ENCODE data around the gene IFFO2. TPM values are rescaled to one million over a fixed set of nuclear protein-coding genes. Genes with fewer than 3 reads are reported as not detected.

Gene IFFO2
- total and polyA plus RNA-seq, 2 of the 8 experiments (the other 6 are each of a cell fraction or from before 2014, with no cell fraction given) = 6.6 to 10.4 TPM

DNA sequence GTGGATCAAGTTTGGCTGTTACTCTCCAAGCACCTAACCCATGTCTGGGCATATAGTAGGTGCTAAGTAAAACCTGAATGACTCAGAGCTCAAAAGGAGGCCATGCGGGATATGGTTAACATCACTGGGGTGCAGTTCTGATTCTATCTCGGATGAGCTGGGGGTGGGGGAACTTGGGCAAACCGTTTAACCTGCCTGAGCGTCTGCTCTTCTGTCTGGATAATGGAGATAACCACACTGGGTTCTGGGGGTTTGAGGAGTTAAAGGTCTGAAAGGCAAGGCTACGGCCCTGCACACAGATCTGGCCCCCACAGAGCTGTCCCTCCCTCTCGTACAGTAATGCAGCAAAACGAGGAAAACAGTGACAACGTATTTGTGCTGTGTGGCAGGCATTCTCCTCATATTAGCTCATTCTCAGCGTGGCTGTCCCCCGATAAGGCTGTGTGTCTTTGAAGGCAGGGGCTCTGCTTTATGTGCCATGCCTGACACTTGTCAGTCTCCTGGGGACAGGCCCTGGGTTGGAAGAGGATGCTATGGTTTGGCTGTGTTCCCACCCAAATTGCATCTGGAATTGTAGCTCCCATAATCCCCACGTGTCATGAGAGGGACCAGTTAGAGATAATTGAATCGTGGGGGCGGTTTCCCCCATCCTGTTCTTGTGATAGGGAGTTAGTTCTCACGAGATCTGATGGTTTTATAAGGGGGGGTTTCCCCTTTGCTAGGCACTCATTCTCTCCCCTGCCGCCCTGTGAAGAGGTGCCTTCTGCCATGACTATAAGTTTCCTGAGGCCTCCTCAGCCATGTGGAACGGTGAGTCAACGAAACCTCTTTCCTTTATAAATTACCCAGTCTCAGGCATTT, 47.3 kb downstream of the IFFO2 start:
- Histone ChIP-seq H3K56ac (replicated peaks; ENCODE audit: insufficient read length, low read depth, low read length) (no peak overlapping the region), H3K79me2 (ENCODE audit: control insufficient read depth in 1 of 2, insufficient read depth in 2 of 2, low read length in 2 of 2) (no peaks in the 10 kb centered on the region), H4K8ac (ENCODE audit: extremely low read depth, insufficient read depth, low read length) (no peak overlapping the region), H3K9ac (replicated peaks in 1 of 4; ENCODE audit: extremely low read depth in 1 of 4, low read depth in 3 of 4, low read length in 3 of 4) (no peak overlapping the region), H2AFZ (ENCODE audit: low read length) (no peak overlapping the region), H2BK120ac (replicated peaks; ENCODE audit: low read depth, low read length) (no peak overlapping the region), H3K27me3 (replicated peaks in 1 of 4; ENCODE audit: control insufficient read depth in 3 of 4, extremely low read depth in 1 of 4, insufficient read depth in 3 of 4, low read length in 3 of 4) (no peaks in the 10 kb centered on the region), H3K36me3 (ENCODE audit: control insufficient read depth in 2 of 4, insufficient read depth in 4 of 4, low read length in 3 of 4) (no peaks in the 10 kb centered on the region), H3K4me3 (ENCODE audit: extremely low read depth in 1 of 4, insufficient read depth in 2 of 4, low read depth in 3 of 4, low read length in 4 of 4) (no peak overlapping the region), H3K18ac (ENCODE audit: extremely low read depth, low read length) (no peak overlapping the region), H3K14ac (ENCODE audit: insufficient read length) (no peak overlapping the region), H4K20me1 (replicated peaks in 1 of 2; ENCODE audit: control insufficient read depth in 1 of 2, insufficient read depth in 2 of 2, low read length in 2 of 2) (no peaks in the 10 kb centered on the region), H3K27ac (ENCODE audit: low read depth, low read length) (no peak overlapping the region), H2BK12ac (ENCODE audit: low read depth, low read length) (no peak overlapping the region), H2BK20ac (ENCODE audit: low read length) (no peak overlapping the region), H3K23ac (ENCODE audit: insufficient read length) (no peak overlapping the region), H4K91ac (replicated peaks; ENCODE audit: insufficient read length, low read length) (no peak overlapping the region), H2BK15ac (ENCODE audit: low read length) (no peak overlapping the region), H3K23me2 (ENCODE audit: low read depth, low read length) (no peaks in the 10 kb centered on the region), H2BK5ac (ENCODE audit: low read depth, low read length) (no peak overlapping the region), H3K4ac (replicated peaks; ENCODE audit: insufficient read length, low read depth, low read length) (no peak overlapping the region), H3K4me2 (ENCODE audit: insufficient read depth in 1 of 2, low read depth in 2 of 2, low read length in 2 of 2) (no peak overlapping the region), H3K4me1 (replicated peaks in 1 of 4; ENCODE audit: control insufficient read depth in 3 of 4, insufficient read depth in 4 of 4, low read length in 3 of 4) (peaks cover 0 to 4% (median 1%) of the 10 kb centered on the region in 4 experiments; a peak in 2 of 7 replicates), H4K5ac (ENCODE audit: insufficient read length, low read depth, low read length) (no peak overlapping the region), H3K79me1 (ENCODE audit: low read depth, low read length) (no peaks in the 10 kb centered on the region), H3K9me3 (ENCODE audit: insufficient read depth in 2 of 2, low read depth in 1 of 2, low read length in 1 of 2) (no peaks in the 10 kb centered on the region), H2AK5ac (ENCODE audit: low read depth, low read length) (no peak overlapping the region)
- WGBS, 2 experiments (ENCODE audit: extremely low coverage in 1 of 2, insufficient coverage in 1 of 2, insufficient read length in 1 of 2, insufficient replicate concordance in 2 of 2, low coverage in 1 of 2, low lambda C conversion rate in 2 of 2, missing lambda C conversion rate in 1 of 2) = 90% methylated on average over 17 of the region's 17 CpGs; no CpG with 5 or more reads in 1 of the 2 experiments
- DNase-seq (ENCODE audit: low read depth in 1 of 2, low spot score in 2 of 2) (no peak), FAIRE-seq (no peak)
- ChIA-PET POLR2A (ENCODE audit: partially characterized antibody) (interaction anchor here (0.8 to 2.6 kb wide), 3 partner anchors 23 to 60 kb away, joined by 3 to 11 read pairs (median 4); partner anchors contain the start of gene IFFO2), CTCF (ENCODE audit: partially characterized antibody) (interaction anchor here (0.5 to 8.0 kb wide), 25 partner anchors 9 to 317 kb away, joined by 3 to 131 read pairs (median 8); partner anchors contain the start of gene IFFO2)
- TF ChIP-seq SP2 (IDR thresholded peaks at IDR 0.05; ENCODE audit: low read length) (no peak), EZH2 (IDR thresholded peaks at IDR 0.05; ENCODE audit: low read depth, low read length, severe bottlenecking) (no peak), CBX8 (IDR thresholded peaks at IDR 0.05; ENCODE audit: borderline replicate concordance, low read depth, low read length) (no peak), TEAD4 (IDR thresholded peaks at IDR 0.05; ENCODE audit: low read depth, low read length) (no peak), GTF2F1 (IDR thresholded peaks at IDR 0.05; ENCODE audit: borderline replicate concordance, low read depth, low read length) (no peak), SIX5 (IDR thresholded peaks at IDR 0.05; ENCODE audit: low read depth, low read length) (no peak), KDM4A (IDR thresholded peaks at IDR 0.05; ENCODE audit: low read depth, low read length, severe bottlenecking) (no peak), SRF (IDR thresholded peaks at IDR 0.05; ENCODE audit: low read depth, low read length) (no peak), POU5F1 (IDR thresholded peaks at IDR 0.05; ENCODE audit: low read depth, low read length) (no peak)
- TF ChIP-seq, protein P1, sequence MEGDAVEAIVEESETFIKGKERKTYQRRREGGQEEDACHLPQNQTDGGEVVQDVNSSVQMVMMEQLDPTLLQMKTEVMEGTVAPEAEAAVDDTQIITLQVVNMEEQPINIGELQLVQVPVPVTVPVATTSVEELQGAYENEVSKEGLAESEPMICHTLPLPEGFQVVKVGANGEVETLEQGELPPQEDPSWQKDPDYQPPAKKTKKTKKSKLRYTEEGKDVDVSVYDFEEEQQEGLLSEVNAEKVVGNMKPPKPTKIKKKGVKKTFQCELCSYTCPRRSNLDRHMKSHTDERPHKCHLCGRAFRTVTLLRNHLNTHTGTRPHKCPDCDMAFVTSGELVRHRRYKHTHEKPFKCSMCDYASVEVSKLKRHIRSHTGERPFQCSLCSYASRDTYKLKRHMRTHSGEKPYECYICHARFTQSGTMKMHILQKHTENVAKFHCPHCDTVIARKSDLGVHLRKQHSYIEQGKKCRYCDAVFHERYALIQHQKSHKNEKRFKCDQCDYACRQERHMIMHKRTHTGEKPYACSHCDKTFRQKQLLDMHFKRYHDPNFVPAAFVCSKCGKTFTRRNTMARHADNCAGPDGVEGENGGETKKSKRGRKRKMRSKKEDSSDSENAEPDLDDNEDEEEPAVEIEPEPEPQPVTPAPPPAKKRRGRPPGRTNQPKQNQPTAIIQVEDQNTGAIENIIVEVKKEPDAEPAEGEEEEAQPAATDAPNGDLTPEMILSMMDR (IDR thresholded peaks at IDR 0.05; ENCODE audit: control extremely low read depth in 1 of 3, insufficient read depth in 1 of 3, low read depth in 1 of 3, low read length in 3 of 3) = no peak
